ENCODE measurements around the gene ZNF638. TPM values are rescaled to one million over a fixed set of nuclear protein-coding genes. Genes with fewer than 3 reads are reported as not detected.

Gene ZNF638
- total and polyA plus RNA-seq, 3 donors from 2014 or later: 65.0 to 226 (median 207) TPM

- TF ChIP-seq CTCF (IDR thresholded peaks at IDR 0.05): no peak
- no peak for TF ChIP-seq POLR2A (IDR thresholded peaks at IDR 0.05)
- 84 to 88% methylated on average over 4 of the region's 4 CpGs for WGBS, 2 donors
- Histone ChIP-seq H3K27me3 (no peaks in the 10 kb centered on the region), H3K27ac (no peak overlapping the region), H3K4me3 (no peak overlapping the region), H3K4me1 (peaks cover 6% of the 10 kb centered on the region), H3K36me3 (ENCODE audit: low read depth, missing control alignments) (no peaks in the 10 kb centered on the region), H3K9me3 (no peaks in the 10 kb centered on the region)
- DNase-seq: no peak
- intact Hi-C loops (cut with DNase I; ENCODE audit: low total_unique reads): no loop called here
Observed at GRCh38 chr2:71419145-71419544, 87.6 kb downstream of the ZNF638 start.

DNA sequence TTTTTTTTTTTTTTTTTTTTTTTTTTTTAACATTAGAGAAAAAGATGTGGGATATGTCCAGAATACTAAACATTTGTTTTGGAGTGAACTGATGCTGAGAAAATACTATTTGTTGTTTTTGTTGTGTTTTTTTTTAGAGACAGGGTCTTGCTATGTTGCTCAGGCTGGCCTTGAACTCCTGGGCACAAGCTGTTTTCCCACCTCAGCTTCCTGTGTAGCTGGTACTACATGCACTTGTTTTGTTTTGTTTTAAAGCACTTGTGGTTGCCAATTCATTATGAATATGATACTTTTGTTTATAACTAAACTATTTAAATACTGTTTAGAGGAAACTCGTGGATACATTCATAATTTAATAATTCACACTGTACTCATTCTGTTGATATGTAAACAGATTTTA lies 88.4 kb downstream of the ZNF638 start:
- H3K27ac ChIP-seq: no peak overlapping the region
- no peak for DNase-seq
- H3K36me3 ChIP-seq (ENCODE audit: low read depth, missing control alignments): no peaks in the 10 kb centered on the region
- TF ChIP-seq CTCF (IDR thresholded peaks at IDR 0.05) (no peak), POLR2A (IDR thresholded peaks at IDR 0.05) (no peak)
- peaks cover 6% of the 10 kb centered on the region for H3K4me1 ChIP-seq
- intact Hi-C loops (cut with DNase I; ENCODE audit: low total_unique reads): no loop called here
- H3K9me3 ChIP-seq: no peaks in the 10 kb centered on the region
- H3K27me3 ChIP-seq: no peaks in the 10 kb centered on the region
- no peak overlapping the region for H3K4me3 ChIP-seq
- WGBS, 2 donors: 40 to 46% methylated on average over 1 of the region's 1 CpG

- no peaks in the 10 kb centered on the region for H3K27me3 ChIP-seq
- no peak overlapping the region for H3K27ac ChIP-seq
- H3K4me3 ChIP-seq: no peak overlapping the region
- H3K9me3 ChIP-seq: no peaks in the 10 kb centered on the region
- H3K36me3 ChIP-seq (ENCODE audit: low read depth, missing control alignments): no peaks in the 10 kb centered on the region
- 75 to 80% methylated on average over 2 of the region's 2 CpGs for WGBS, 2 donors
- DNase-seq: no peak
- intact Hi-C loops (cut with DNase I; ENCODE audit: low total_unique reads): no loop called here
- no peak for TF ChIP-seq CTCF (IDR thresholded peaks at IDR 0.05)
- TF ChIP-seq POLR2A (IDR thresholded peaks at IDR 0.05): no peak
- H3K4me1 ChIP-seq: peaks cover 6% of the 10 kb centered on the region
Observed at GRCh38 chr2:71422786-71423185, 91.2 kb downstream of the ZNF638 start.

DNA sequence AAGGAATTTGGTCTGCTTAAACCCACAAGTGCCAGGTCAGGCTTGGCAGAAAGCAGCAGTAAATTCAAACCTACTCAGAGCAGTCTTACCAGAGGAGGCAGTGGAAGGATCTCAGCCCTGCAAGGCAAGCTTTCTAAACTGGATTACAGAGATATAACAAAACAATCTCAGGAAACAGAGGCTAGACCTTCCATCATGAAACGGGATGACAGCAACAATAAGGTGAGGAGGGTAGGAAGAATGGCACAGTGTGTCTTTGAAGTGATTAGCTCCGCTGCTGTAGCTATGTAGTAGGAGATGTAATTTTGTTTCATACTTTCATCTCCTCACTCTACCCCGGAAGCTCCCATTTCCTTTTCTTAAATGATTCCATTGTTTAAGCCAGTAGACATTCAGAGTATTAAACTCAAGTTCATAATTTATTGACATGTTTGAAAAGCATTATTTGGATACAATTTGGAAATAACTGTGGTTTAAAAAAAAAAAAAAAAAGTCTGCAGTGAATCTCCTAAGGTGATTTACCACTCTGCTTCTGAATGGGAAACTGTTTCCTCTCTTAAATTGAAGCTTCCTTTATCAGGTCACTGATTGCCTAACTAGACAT lies 92.3 kb downstream of the ZNF638 start:
- 48 to 77% methylated on average over 3 of the region's 3 CpGs for WGBS, 2 donors
- Histone ChIP-seq H3K36me3 (ENCODE audit: low read depth, missing control alignments) (no peaks in the 10 kb centered on the region), H3K4me1 (peaks cover 6% of the 10 kb centered on the region), H3K9me3 (no peaks in the 10 kb centered on the region), H3K27ac (no peak overlapping the region), H3K27me3 (no peaks in the 10 kb centered on the region), H3K4me3 (no peak overlapping the region)
- intact Hi-C loops (cut with DNase I; ENCODE audit: low total_unique reads): no loop called here
- no peak for TF ChIP-seq POLR2A (IDR thresholded peaks at IDR 0.05)
- TF ChIP-seq CTCF (IDR thresholded peaks at IDR 0.05): no peak
- no peak for DNase-seq

GRCh38 chr2:71426721-71427120 lies 95.1 kb downstream of the ZNF638 start:
- TF ChIP-seq POLR2A (IDR thresholded peaks at IDR 0.05) (no peak), CTCF (IDR thresholded peaks at IDR 0.05) (no peak)
- intact Hi-C loops (cut with DNase I; ENCODE audit: low total_unique reads): no loop called here
- no peak overlapping the region for H3K27ac ChIP-seq
- no peak for DNase-seq
- H3K4me3 ChIP-seq: no peak overlapping the region
- H3K9me3 ChIP-seq: no peaks in the 10 kb centered on the region
- H3K4me1 ChIP-seq: peaks cover 6% of the 10 kb centered on the region
- 94 to 96% methylated on average over 2 of the region's 2 CpGs for WGBS, 2 donors
- H3K36me3 ChIP-seq (ENCODE audit: low read depth, missing control alignments): no peaks in the 10 kb centered on the region
- H3K27me3 ChIP-seq: no peaks in the 10 kb centered on the region
